Muscle of leg (tissue), 11 donors: ENCODE data around the gene WDFY2. TPM values are rescaled to one million over a fixed set of nuclear protein-coding genes. Genes with fewer than 3 reads are reported as not detected.
"Not testable (repeated sequence)": the region's sequence is repeated elsewhere in the genome, so short reads cannot be mapped to it uniquely, and the experiment has no call there.

Experiments used
- DNase-seq: peaks from one replicate; pipeline ENCODE4 v3.0.0; 2013
- H3K27ac ChIP-seq: one replicate; pipeline ENCODE4 v1.5.1; 2013; ENCODE audit warnings: mild to moderate bottlenecking, low read length, control low read depth
- H3K27me3 ChIP-seq: one replicate; pipeline ENCODE4 v1.6.1; 2013; ENCODE audit warnings: low read length; ENCODE audit not compliant: control insufficient read depth, insufficient read depth
- H3K36me3 ChIP-seq: one replicate; pipeline ENCODE4 v1.6.1; 2013; ENCODE audit warnings: low read length; ENCODE audit not compliant: control insufficient read depth, insufficient read depth
- H3K4me1 ChIP-seq: one replicate; pipeline ENCODE4 v1.6.1; 2013; ENCODE audit warnings: low read length; ENCODE audit not compliant: control insufficient read depth, insufficient read depth
- H3K4me3 ChIP-seq: one replicate; pipeline ENCODE4 v1.5.1; 2013; ENCODE audit warnings: low read length, control low read depth
- H3K9me3 ChIP-seq: replicated peaks from 2 replicates; pipeline ENCODE4 v1.6.1; 2013; ENCODE audit warnings: low read depth, low read length; ENCODE audit not compliant: control insufficient read depth
- WGBS: methylation state at CpG from one replicate; pipeline ENCODE4 v1.1.5; 2013; ENCODE audit warnings: missing lambda C conversion rate; ENCODE audit not compliant: insufficient coverage; 5-methylcytosine and 5-hydroxymethylcytosine counted together
- polyA plus RNA-seq, 8 donors: library from polyadenylated mRNA; unstranded; fragments of 120-200 nt; gene quantifications; one replicate each; pipeline versions ENCODE4 v1.2.1 to v1.2.3, GENCODE V29; 2013; ENCODE audit warnings: inconsistent platforms in 1 of 8, low replicate concordance in 1 of 8; ENCODE audit not compliant: insufficient read length in 8 of 8, insufficient read depth in 1 of 8
- total RNA-seq: library from RNA; stranded (reverse); fragments of 120-200 nt; gene quantifications from one replicate; pipeline ENCODE4 v1.2.4, GENCODE V29; 2013

The WDFY2 gene
- total and polyA plus RNA-seq, 9 donors = 4.3 to 9.6 (median 6.5) TPM

- not testable (repeated sequence) for H3K4me3 ChIP-seq, H3K9me3 ChIP-seq, H3K36me3 ChIP-seq, H3K27me3 ChIP-seq, DNase-seq, H3K4me1 ChIP-seq, H3K27ac ChIP-seq
- 92% methylated on average over 2 of the region's 8 CpGs for WGBS
Observed at GRCh38 chr13:51695677-51696076, 111.4 kb downstream of the WDFY2 start.

- Histone ChIP-seq H3K27ac (no peak overlapping the region), H3K4me3 (no peak overlapping the region), H3K36me3 (no peaks in the 10 kb centered on the region), H3K9me3 (no peaks in the 10 kb centered on the region), H3K27me3 (no peaks in the 10 kb centered on the region), H3K4me1 (no peaks in the 10 kb centered on the region)
- WGBS = no CpG with 5 or more reads among the region's 4 CpGs
- DNase-seq = no peak
Observed at GRCh38 chr13:51697181-51697580, 112.9 kb downstream of the WDFY2 start.

GRCh38 chr13:51697855-51698254 lies 113.6 kb downstream of the WDFY2 start:
- Histone ChIP-seq H3K9me3 (no peaks in the 10 kb centered on the region), H3K36me3 (no peaks in the 10 kb centered on the region), H3K4me1 (no peaks in the 10 kb centered on the region), H3K4me3 (no peak overlapping the region), H3K27me3 (no peaks in the 10 kb centered on the region), H3K27ac (no peak overlapping the region)
- DNase-seq = no peak
- WGBS = no CpG with 5 or more reads among the region's 2 CpGs

- H3K36me3 ChIP-seq = no peaks in the 10 kb centered on the region
- DNase-seq = no peak
- no peak overlapping the region for H3K4me3 ChIP-seq
- no peak overlapping the region for H3K27ac ChIP-seq
- no CpG with 5 or more reads among the region's 3 CpGs for WGBS
- H3K9me3 ChIP-seq = no peaks in the 10 kb centered on the region
- H3K27me3 ChIP-seq = no peaks in the 10 kb centered on the region
- H3K4me1 ChIP-seq = no peaks in the 10 kb centered on the region
Observed at GRCh38 chr13:51698352-51698751, 114.1 kb downstream of the WDFY2 start.

- WGBS = 83% methylated on average over 2 of the region's 3 CpGs
- H3K4me1 ChIP-seq = no peaks in the 10 kb centered on the region
Observed at GRCh38 chr13:51704399-51705313, 120.4 kb downstream of the WDFY2 start.

GRCh38 chr13:51707461-51707860 lies 123.2 kb downstream of the WDFY2 start:
- Histone ChIP-seq H3K27ac (no peak overlapping the region), H3K4me1 (no peaks in the 10 kb centered on the region), H3K36me3 (no peaks in the 10 kb centered on the region), H3K27me3 (no peaks in the 10 kb centered on the region), H3K4me3 (no peak overlapping the region), H3K9me3 (no peaks in the 10 kb centered on the region)
- no peak for DNase-seq

More at GRCh38 chr13:51704399-51705313, 120.4 kb downstream of the WDFY2 start:
- Histone ChIP-seq H3K9me3 (no peaks in the 10 kb centered on the region), H3K36me3 (no peaks in the 10 kb centered on the region), H3K27ac (no peak overlapping the region), H3K4me3 (no peak overlapping the region), H3K27me3 (no peaks in the 10 kb centered on the region)
- no peak for DNase-seq

GRCh38 chr13:51713807-51714206 lies 129.5 kb downstream of the WDFY2 start:
- WGBS = no CpG with 5 or more reads among the region's 1 CpG

GRCh38 chr13:51714663-51715168 lies 130.5 kb downstream of the WDFY2 start:
- Histone ChIP-seq H3K4me3 (no peak overlapping the region), H3K27me3 (no peaks in the 10 kb centered on the region), H3K4me1 (no peaks in the 10 kb centered on the region), H3K9me3 (peaks cover 2% of the 10 kb centered on the region), H3K27ac (no peak overlapping the region), H3K36me3 (no peaks in the 10 kb centered on the region)
- 57% methylated on average over 1 of the region's 2 CpGs for WGBS
- DNase-seq = no peak

More at GRCh38 chr13:51713807-51714206, 129.5 kb downstream of the WDFY2 start:
- Histone ChIP-seq H3K4me1 (no peaks in the 10 kb centered on the region), H3K27me3 (no peaks in the 10 kb centered on the region), H3K27ac (no peak overlapping the region), H3K4me3 (no peak overlapping the region), H3K36me3 (no peaks in the 10 kb centered on the region), H3K9me3 (peaks cover 2% of the 10 kb centered on the region)
- DNase-seq = no peak

- Histone ChIP-seq H3K9me3 (peaks cover 2% of the 10 kb centered on the region), H3K4me3 (no peak overlapping the region), H3K36me3 (no peaks in the 10 kb centered on the region), H3K27ac (no peak overlapping the region), H3K27me3 (no peaks in the 10 kb centered on the region), H3K4me1 (no peaks in the 10 kb centered on the region)
- no peak for DNase-seq
- WGBS = 100% methylated on average over 1 of the region's 3 CpGs
Observed at GRCh38 chr13:51715613-51716012, 131.4 kb downstream of the WDFY2 start.

- no peaks in the 10 kb centered on the region for H3K36me3 ChIP-seq
- WGBS = 60% methylated on average over 1 of the region's 1 CpG
Observed at GRCh38 chr13:51717786-51718398, 133.6 kb downstream of the WDFY2 start.

More at GRCh38 chr13:51717786-51718398, 133.6 kb downstream of the WDFY2 start:
- Histone ChIP-seq H3K27me3 (no peaks in the 10 kb centered on the region), H3K4me3 (no peak overlapping the region), H3K27ac (no peak overlapping the region), H3K4me1 (no peaks in the 10 kb centered on the region), H3K9me3 (peaks cover under 1% of the 10 kb centered on the region)
- no peak for DNase-seq
